ENCODE measurements around the gene MMP17.

- TF ChIP-seq CTCF (conservative IDR thresholded peaks at IDR 0.05; ENCODE audit: low read depth, low read length) = no peak
- no peak for TF ChIP-seq EZH2 (IDR thresholded peaks at IDR 0.05; ENCODE audit: borderline replicate concordance, low read depth, low read length, poor library complexity, severe bottlenecking)
These were observed 43.5 kb downstream of the MMP17 start for GRCh38 chr12:131871677-131872076.
